HCT116 (cell line): Measurements from ENCODE around the gene GPR68. TPM values are rescaled to one million over a fixed set of nuclear protein-coding genes. Genes with fewer than 3 reads are reported as not detected.

Source experiments
- ATAC-seq: fragments of 200-7000 bp; cut with Tn5 transposase; 2 replicates; pipeline ENCODE4 v1.9.1; 2020; ENCODE audit warnings: mild to moderate bottlenecking, moderate library complexity
- BruUV-seq: library from RNA; stranded (reverse); fragments of 400-500 nt; replicated peaks from 2 replicates; lab custom pipeline; 2021; lab: Mats Ljungman, UMichigan
- CTCF ChIA-PET: fragments of 300-600 bp; sonication (Branson Sonifier 250); formaldehyde crosslinking; loops from one replicate; lab custom pipeline; 2021; ENCODE audit warnings: antibody characterized with exemption; lab: Charles Lee
- POLR2A ChIA-PET: fragments of 300-600, 350-600 bp; sonication (Branson Sonifier 250); formaldehyde crosslinking; loops from one replicate; lab custom pipeline; 2021; ENCODE audit warnings: antibody characterized with exemption; lab: Charles Lee
- RAD21 ChIA-PET, 2 experiments: fragments of 300-600 bp; sonication (Branson Sonifier 250); formaldehyde crosslinking; loops; one replicate each; lab custom pipeline; 2023; ENCODE audit warnings: low total read pairs in 2 of 2; ENCODE audit not compliant: uncharacterized antibody in 2 of 2, unreplicated experiment in 2 of 2, low non-redundant PET in 1 of 2; lab: Charles Lee
- DNase-seq: peaks from one replicate; pipeline ENCODE4 v3.0.0-alpha.2; 2010; ENCODE audit warnings: low read depth, low spot score
- H2AFZ ChIP-seq: fragments of 200-600 bp; shearing (Covaris generic), sonication (generic); 2 replicates; pipeline ENCODE4 v1.6.1; 2017; ENCODE audit warnings: low read depth, mixed run types, mixed read lengths, antibody characterized with exemption, low read length; ENCODE audit not compliant: poor library complexity, severe bottlenecking
- H3K27ac ChIP-seq: 2 replicates; pipeline ENCODE4 v1.5.1; 2012; ENCODE audit warnings: low read depth, low read length
- H3K27me3 ChIP-seq: fragments of 200-600 bp; sonication (generic); 2 replicates; pipeline ENCODE4 v1.6.1; 2016; ENCODE audit warnings: mixed run types, low read length, mixed read lengths; ENCODE audit not compliant: insufficient read depth
- H3K36me3 ChIP-seq, 2 experiments: fragments of 200-500 bp in 1 of 2; fragments of 200-600 bp in 1 of 2; sonication (Bioruptor generic) in 1 of 2; sonication (generic) in 1 of 2; 2 replicates each; pipeline versions ENCODE4 v1.5.1 to v1.6.1; 2014 to 2016; ENCODE audit warnings: low read length in 2 of 2, inconsistent platforms in 1 of 2, mixed read lengths in 1 of 2, mixed run types in 1 of 2; ENCODE audit not compliant: insufficient read depth in 2 of 2, control insufficient read depth in 1 of 2
- H3K4me1 ChIP-seq, 2 experiments: fragments of 200-600 bp in 1 of 2; sonication (generic) in 1 of 2; 2 replicates each; pipeline versions ENCODE4 v1.5.1 to v1.6.1; 2012 to 2017; ENCODE audit warnings: low read length in 2 of 2, inconsistent platforms in 1 of 2, mild to moderate bottlenecking in 1 of 2, mixed read lengths in 1 of 2, mixed run types in 1 of 2, moderate library complexity in 1 of 2; ENCODE audit not compliant: insufficient read depth in 2 of 2, control insufficient read depth in 1 of 2
- H3K4me2 ChIP-seq: fragments of 200-600 bp; sonication (generic); 2 replicates; pipeline ENCODE4 v1.6.1; 2017; ENCODE audit warnings: mixed run types, low read length, mixed read lengths
- H3K4me3 ChIP-seq, 2 experiments: fragments of 200-600 bp in 1 of 2; sonication (generic) in 1 of 2; replicated peaks in 1 of 2; 2 replicates each; pipeline ENCODE4 v1.5.1; 2011 to 2016; ENCODE audit warnings: low read length in 2 of 2, control low read depth in 1 of 2, low read depth in 1 of 2, mild to moderate bottlenecking in 1 of 2, mixed read lengths in 1 of 2, mixed run types in 1 of 2
- H3K79me2 ChIP-seq: fragments of 200-600 bp; sonication (generic); 2 replicates; pipeline ENCODE4 v1.6.1; 2017; ENCODE audit warnings: mild to moderate bottlenecking, mixed run types, low read length, moderate library complexity, mixed read lengths; ENCODE audit not compliant: insufficient read depth
- H3K9ac ChIP-seq: fragments of 200-600 bp; sonication (generic); 2 replicates; pipeline ENCODE4 v1.6.1; 2016; ENCODE audit warnings: low read length, mixed read lengths
- H3K9me2 ChIP-seq: fragments of 200-600 bp; sonication (generic), shearing (Covaris generic); 2 replicates; pipeline ENCODE4 v1.6.1; 2017; ENCODE audit warnings: mixed run types, mild to moderate bottlenecking, moderate library complexity; ENCODE audit not compliant: insufficient read depth
- H3K9me3 ChIP-seq, 2 experiments: fragments of 200-500 bp in 1 of 2; fragments of 200-600 bp in 1 of 2; sonication (Bioruptor generic) in 1 of 2; sonication (generic) in 1 of 2; 2 replicates each; pipeline ENCODE4 v1.6.1; 2014 to 2017; ENCODE audit warnings: low read length in 2 of 2, mixed read lengths in 2 of 2, inconsistent platforms in 1 of 2, low read depth in 1 of 2, mild to moderate bottlenecking in 1 of 2, mixed run types in 1 of 2, moderate library complexity in 1 of 2; ENCODE audit not compliant: control insufficient read depth in 1 of 2, insufficient read depth in 1 of 2
- H4K20me1 ChIP-seq: fragments of 200-600 bp; sonication (generic), shearing (Covaris generic); 2 replicates; pipeline ENCODE4 v1.6.1; 2017; ENCODE audit warnings: mixed run types, mild to moderate bottlenecking, moderate library complexity; ENCODE audit not compliant: insufficient read depth
- ATF3 ChIP-seq: IDR thresholded peaks from 2 replicates; pipeline ENCODE4 v1.6.1; 2012
- EGR1 ChIP-seq: IDR thresholded peaks from 2 replicates; pipeline ENCODE4 v1.6.1; 2012; ENCODE audit warnings: low read depth
- ELF1 ChIP-seq: IDR thresholded peaks from 2 replicates; pipeline ENCODE4 v1.6.1; 2012; ENCODE audit warnings: low read depth, borderline replicate concordance
- EZH2 ChIP-seq: fragments of 200-600 bp; sonication (generic); IDR thresholded peaks from 2 replicates; pipeline ENCODE4 v1.6.1; 2017; ENCODE audit warnings: antibody characterized with exemption, mixed run types
- JUND ChIP-seq: IDR thresholded peaks from 2 replicates; pipeline ENCODE4 v1.6.1; 2012
- POLR2AphosphoS5 ChIP-seq: IDR thresholded peaks from 2 replicates; pipeline ENCODE4 v1.6.1; 2011; ENCODE audit warnings: mild to moderate bottlenecking, low read depth, low read length, moderate library complexity
- SP1 ChIP-seq: IDR thresholded peaks from 2 replicates; pipeline ENCODE4 v1.6.1; 2012; ENCODE audit warnings: low read depth
- TCF7L2 ChIP-seq: IDR thresholded peaks from 2 replicates; pipeline ENCODE4 v1.7.0; 2011; ENCODE audit warnings: borderline replicate concordance, inconsistent platforms; ENCODE audit not compliant: insufficient read depth, insufficient read length; ENCODE audit errors: extremely low read depth
- ZFX ChIP-seq: fragments of 450-650 bp; IDR thresholded peaks from 2 replicates; pipeline ENCODE4 v1.6.1; 2017
- ZNF274 ChIP-seq: fragments of 200-500 bp; sonication (Bioruptor generic); IDR thresholded peaks from 2 replicates; pipeline ENCODE4 v1.6.1; 2014; ENCODE audit warnings: mild to moderate bottlenecking, low read depth, low read length, inconsistent platforms
- intact Hi-C: fragments of 100-400 bp; cut with micrococcal nuclease; formaldehyde crosslinking; loops from 2 replicates; pipeline ENCODE4 v1.10.0; 2022
- total RNA-seq: library from RNA; stranded (reverse); gene quantifications from one replicate; pipeline ENCODE4 v1.2.1, GENCODE V29; 2021; ENCODE audit not compliant: unreplicated experiment

The GPR68 gene
- total RNA-seq, 1 experiment from 2014 or later: not detected

- Histone ChIP-seq H2AFZ (no peak overlapping the region), H3K4me1 (peaks cover 1 to 4% of the 10 kb centered on the region in 2 experiments; a peak in 2 of 4 replicates), H3K27ac (no peak overlapping the region), H3K36me3 (no peaks in the 10 kb centered on the region), H3K4me3 (no peak overlapping the region), H3K27me3 (no peaks in the 10 kb centered on the region), H3K9ac (no peak overlapping the region), H3K4me2 (no peak overlapping the region), H4K20me1 (no peaks in the 10 kb centered on the region), H3K9me2 (no peaks in the 10 kb centered on the region), H3K79me2 (no peaks in the 10 kb centered on the region), H3K9me3 (no peaks in the 10 kb centered on the region)
- ChIA-PET POLR2A (interaction anchor here (1.3 kb wide), 1 partner anchor 14 kb away, joined by 3 read pairs; no protein-coding TSS in a partner anchor), RAD21 (no interaction called here), CTCF (no interaction called here)
- ATAC-seq (no peak), DNase-seq (no peak)
- TF ChIP-seq ZNF274: no peak
- TF ChIP-seq POLR2AphosphoS5: no peak
- no peak for TF ChIP-seq TCF7L2
- TF ChIP-seq ATF3: no peak
- TF ChIP-seq ZFX: no peak
- intact Hi-C loops: no loop called here
- no TSS peak for BruUV-seq
Observed at GRCh38 chr14:91263329-91263728, 18.8 kb upstream of the GPR68 start.

GRCh38 chr14:91261986-91262549 lies 17.6 kb upstream of the GPR68 start:
- H4K20me1 ChIP-seq: no peaks in the 10 kb centered on the region
- no TSS peak for BruUV-seq
- H2AFZ ChIP-seq: no peak overlapping the region
- no peak overlapping the region for H3K27ac ChIP-seq
- DNase-seq (no peak), ATAC-seq (no peak)
- H3K36me3 ChIP-seq: no peaks in the 10 kb centered on the region
- H3K4me2 ChIP-seq: no peak overlapping the region
- H3K9me2 ChIP-seq: no peaks in the 10 kb centered on the region
- RAD21 ChIA-PET: no interaction called here
- no peak overlapping the region for H3K4me3 ChIP-seq
- H3K9me3 ChIP-seq: no peaks in the 10 kb centered on the region
- H3K79me2 ChIP-seq: no peaks in the 10 kb centered on the region
- no peaks in the 10 kb centered on the region for H3K27me3 ChIP-seq
- intact Hi-C loops: no loop called here
- no peak overlapping the region for H3K9ac ChIP-seq
- H3K4me1 ChIP-seq: peaks cover 3 to 7% of the 10 kb centered on the region in 2 experiments; a peak in 2 of 4 replicates
- CTCF ChIA-PET: no interaction called here
- POLR2A ChIA-PET: no interaction called here
- no peak for TF ChIP-seq JUND
- no peak for TF ChIP-seq ELF1
- no peak for TF ChIP-seq EGR1
- TF ChIP-seq EZH2: no peak
- TF ChIP-seq SP1: no peak
- TF ChIP-seq ATF3: no peak
